Measurements from ENCODE around the gene C11orf21. TPM values are rescaled to one million over a fixed set of nuclear protein-coding genes. Genes with fewer than 3 reads are reported as not detected.

C11orf21 gene
- total RNA-seq, 1 experiment from 2014 or later: not detected

GRCh38 chr11:2317354-2318050 lies 15.8 kb upstream of the C11orf21 start:
- Mint-ChIP-seq H3K4me3 (ENCODE audit: low read depth, unreplicated experiment) (no peak overlapping the region), H3K9me3 (ENCODE audit: low read depth, unreplicated experiment) (no peaks in the 10 kb centered on the region), H3K36me3 (ENCODE audit: insufficient read depth, unreplicated experiment) (no peaks in the 10 kb centered on the region), H3K27ac (ENCODE audit: unreplicated experiment) (no peak overlapping the region), H3K27me3 (ENCODE audit: unreplicated experiment) (peaks cover 56% of the 10 kb centered on the region), H3K4me1 (ENCODE audit: low read depth, unreplicated experiment) (no peaks in the 10 kb centered on the region)
- TF ChIP-seq CTCF (IDR thresholded peaks at IDR 0.05; ENCODE audit: unreplicated experiment): no peak
- no peak for DNase-seq
- CTCF ChIA-PET: interaction anchor here (0.6 to 1.7 kb wide), 2 partner anchors 14 to 100 kb away, joined by 4 to 5 read pairs; no protein-coding TSS in a partner anchor
- intact Hi-C loops (cut with micrococcal nuclease; ENCODE audit: unreplicated experiment): no loop called here
- BruUV-seq (replicated peaks): no TSS peak

GRCh38 chr11:2316963-2317244 lies 15.2 kb upstream of the C11orf21 start:
- no peak for DNase-seq
- CTCF ChIA-PET: interaction anchor here (0.6 to 1.7 kb wide), 2 partner anchors 13 to 101 kb away, joined by 4 to 5 read pairs; no protein-coding TSS in a partner anchor
- no peak for TF ChIP-seq CTCF (IDR thresholded peaks at IDR 0.05; ENCODE audit: unreplicated experiment)
- Mint-ChIP-seq H3K27me3 (ENCODE audit: unreplicated experiment) (peaks cover 50% of the 10 kb centered on the region), H3K9me3 (ENCODE audit: low read depth, unreplicated experiment) (no peaks in the 10 kb centered on the region), H3K4me3 (ENCODE audit: low read depth, unreplicated experiment) (no peak overlapping the region), H3K27ac (ENCODE audit: unreplicated experiment) (no peak overlapping the region), H3K4me1 (ENCODE audit: low read depth, unreplicated experiment) (no peaks in the 10 kb centered on the region), H3K36me3 (ENCODE audit: insufficient read depth, unreplicated experiment) (no peaks in the 10 kb centered on the region)
- intact Hi-C loops (cut with micrococcal nuclease; ENCODE audit: unreplicated experiment): no loop called here
- no TSS peak for BruUV-seq (replicated peaks)

- no peaks in the 10 kb centered on the region for H3K4me1 Mint-ChIP-seq (ENCODE audit: low read depth, unreplicated experiment)
- DNase-seq: no peak
- no peaks in the 10 kb centered on the region for H3K36me3 Mint-ChIP-seq (ENCODE audit: insufficient read depth, unreplicated experiment)
These were observed 14.6 kb upstream of the C11orf21 start for GRCh38 chr11:2316169-2316962.

More at GRCh38 chr11:2316169-2316962, 14.6 kb upstream of the C11orf21 start:
- no peak overlapping the region for H3K27ac Mint-ChIP-seq (ENCODE audit: unreplicated experiment)
- BruUV-seq (replicated peaks): no TSS peak
- H3K27me3 Mint-ChIP-seq (ENCODE audit: unreplicated experiment): peaks cover 45% of the 10 kb centered on the region
- intact Hi-C loops (cut with micrococcal nuclease; ENCODE audit: unreplicated experiment): no loop called here
- H3K9me3 Mint-ChIP-seq (ENCODE audit: low read depth, unreplicated experiment): no peaks in the 10 kb centered on the region
- no peak overlapping the region for H3K4me3 Mint-ChIP-seq (ENCODE audit: low read depth, unreplicated experiment)
- CTCF ChIA-PET: interaction anchor here (1.3 to 1.7 kb wide), 2 partner anchors 11 to 13 kb away, joined by 5 to 7 read pairs; no protein-coding TSS in a partner anchor
- no peak for TF ChIP-seq CTCF (IDR thresholded peaks at IDR 0.05; ENCODE audit: unreplicated experiment)
